ENCODE results near the gene NCBP3. TPM values are rescaled to one million over a fixed set of nuclear protein-coding genes. Genes with fewer than 3 reads are reported as not detected.

Gene NCBP3
- total and polyA plus RNA-seq, 2 donors from 2014 or later = 14.5 to 41.5 TPM

DNA sequence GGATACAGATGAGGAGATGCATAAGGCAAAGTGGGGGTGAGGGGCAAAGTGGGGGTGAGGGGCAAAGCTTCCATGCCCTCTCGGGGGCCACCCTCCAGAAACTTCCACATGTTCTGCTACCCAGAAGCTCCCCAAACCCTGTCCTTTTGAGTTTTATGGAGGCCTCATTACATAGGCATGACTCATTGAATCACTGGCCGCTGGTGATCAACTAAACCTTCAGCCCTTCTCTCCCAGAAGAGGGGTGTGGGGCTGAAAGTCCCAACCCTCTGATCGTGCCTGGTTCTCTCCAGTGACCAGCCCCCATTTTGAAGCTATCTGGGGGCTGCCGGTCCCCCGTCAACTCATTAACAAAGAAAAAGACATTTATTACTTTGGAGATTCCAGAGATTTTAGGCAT lies 72.5 kb downstream of the NCBP3 start:
- FAIRE-seq (no peak), DNase-seq (peak in 1 of 5 donors; percentile 7)
- no peak for TF ChIP-seq CTCF (IDR thresholded peaks at IDR 0.05; ENCODE audit: borderline replicate concordance, extremely low read depth, insufficient read depth)
- H3K27ac ChIP-seq (ENCODE audit: low read depth in 2 of 2, low read length in 2 of 2) = no peak overlapping the region
- intact Hi-C loops (cut with DNase I) = no loop called here
- no peak overlapping the region for H3K9ac ChIP-seq (ENCODE audit: low read length in 3 of 3)
- H3K36me3 ChIP-seq (ENCODE audit: control insufficient read depth in 2 of 3, insufficient read depth in 3 of 3, low read length in 3 of 3) = no peaks in the 10 kb centered on the region
- no peaks in the 10 kb centered on the region for H3K4me1 ChIP-seq (ENCODE audit: control insufficient read depth in 2 of 3, insufficient read depth in 2 of 3, low read depth in 1 of 3, low read length in 3 of 3)
- H3K9me3 ChIP-seq (ENCODE audit: control insufficient read depth in 2 of 3, insufficient read depth in 1 of 3, low read length in 3 of 3) = no peaks in the 10 kb centered on the region
- no peaks in the 10 kb centered on the region for H3K27me3 ChIP-seq (ENCODE audit: control insufficient read depth, insufficient read depth, low read length)
- no peak overlapping the region for H3K4me3 ChIP-seq (ENCODE audit: low read length in 3 of 3)

DNA sequence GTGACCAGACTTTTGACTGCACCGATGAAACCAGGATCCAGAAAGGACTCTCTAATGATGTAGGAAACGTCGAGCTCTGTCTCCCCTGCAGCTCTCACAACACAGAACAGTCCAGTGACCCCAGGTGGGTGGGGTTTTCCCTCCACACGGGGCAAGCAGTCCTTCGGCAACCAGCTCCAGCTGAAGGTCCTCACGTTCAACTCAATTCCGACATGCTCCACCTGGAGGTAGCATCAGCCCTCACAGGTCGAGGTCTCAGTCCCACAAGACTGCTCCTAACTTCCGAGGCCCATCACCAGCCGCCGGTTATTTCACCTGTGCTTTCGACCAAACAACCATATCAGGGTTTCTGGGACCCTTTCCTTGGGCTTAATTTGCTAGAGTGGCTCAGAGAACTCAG lies 73.3 kb downstream of the NCBP3 start:
- no peak for TF ChIP-seq CTCF (IDR thresholded peaks at IDR 0.05; ENCODE audit: borderline replicate concordance, extremely low read depth, insufficient read depth)
- DNase-seq = peak in 1 of 5 donors; percentile 40
- Histone ChIP-seq H3K9me3 (ENCODE audit: control insufficient read depth in 2 of 3, insufficient read depth in 1 of 3, low read length in 3 of 3) (no peaks in the 10 kb centered on the region), H3K4me3 (ENCODE audit: low read length in 3 of 3) (no peak overlapping the region), H3K9ac (ENCODE audit: low read length in 3 of 3) (no peak overlapping the region), H3K4me1 (ENCODE audit: control insufficient read depth in 2 of 3, insufficient read depth in 2 of 3, low read depth in 1 of 3, low read length in 3 of 3) (no peaks in the 10 kb centered on the region), H3K36me3 (ENCODE audit: control insufficient read depth in 2 of 3, insufficient read depth in 3 of 3, low read length in 3 of 3) (no peaks in the 10 kb centered on the region), H3K27me3 (ENCODE audit: control insufficient read depth, insufficient read depth, low read length) (no peaks in the 10 kb centered on the region), H3K27ac (ENCODE audit: low read depth in 2 of 2, low read length in 2 of 2) (no peak overlapping the region)
- no peak for FAIRE-seq
- intact Hi-C loops (cut with DNase I) = no loop called here

GRCh38 chr17:3771140-3771539 lies 74.9 kb downstream of the NCBP3 start:
- no peak for TF ChIP-seq CTCF (IDR thresholded peaks at IDR 0.05; ENCODE audit: borderline replicate concordance, extremely low read depth, insufficient read depth)
- peak in 1 of 5 donors; percentile 45 for DNase-seq
- Histone ChIP-seq H3K4me1 (ENCODE audit: control insufficient read depth in 2 of 3, insufficient read depth in 2 of 3, low read depth in 1 of 3, low read length in 3 of 3) (no peaks in the 10 kb centered on the region), H3K36me3 (ENCODE audit: control insufficient read depth in 2 of 3, insufficient read depth in 3 of 3, low read length in 3 of 3) (no peaks in the 10 kb centered on the region), H3K4me3 (ENCODE audit: low read length in 3 of 3) (no peak overlapping the region), H3K27ac (ENCODE audit: low read depth in 2 of 2, low read length in 2 of 2) (no peak overlapping the region), H3K9ac (ENCODE audit: low read length in 3 of 3) (no peak overlapping the region), H3K9me3 (ENCODE audit: control insufficient read depth in 2 of 3, insufficient read depth in 1 of 3, low read length in 3 of 3) (no peaks in the 10 kb centered on the region), H3K27me3 (ENCODE audit: control insufficient read depth, insufficient read depth, low read length) (no peaks in the 10 kb centered on the region)
- FAIRE-seq = no peak
- intact Hi-C loops (cut with DNase I) = no loop called here

DNA sequence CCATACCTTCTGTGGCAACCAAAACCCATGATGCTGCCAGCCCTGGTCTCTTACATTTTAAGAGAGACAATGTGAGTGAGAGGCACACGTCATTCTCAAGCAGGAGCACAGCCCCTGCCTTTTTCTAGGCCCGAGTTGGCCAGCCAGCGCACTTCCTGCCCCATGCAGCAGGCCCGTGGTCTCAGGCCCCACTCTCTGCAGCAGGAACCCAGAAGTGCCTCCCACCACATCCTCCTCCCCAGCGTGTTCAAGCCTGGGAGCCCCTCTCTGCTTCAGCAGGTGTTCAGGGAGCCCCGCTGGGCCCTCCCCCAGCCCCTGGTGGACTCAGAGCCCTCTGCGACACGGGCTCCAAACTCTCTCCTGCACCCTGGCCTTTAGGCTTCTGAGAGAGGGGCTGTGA lies 75.6 kb downstream of the NCBP3 start:
- Histone ChIP-seq H3K27ac (ENCODE audit: low read depth in 2 of 2, low read length in 2 of 2) (no peak overlapping the region), H3K36me3 (ENCODE audit: control insufficient read depth in 2 of 3, insufficient read depth in 3 of 3, low read length in 3 of 3) (no peaks in the 10 kb centered on the region), H3K9ac (ENCODE audit: low read length in 3 of 3) (no peak overlapping the region), H3K9me3 (ENCODE audit: control insufficient read depth in 2 of 3, insufficient read depth in 1 of 3, low read length in 3 of 3) (no peaks in the 10 kb centered on the region), H3K27me3 (ENCODE audit: control insufficient read depth, insufficient read depth, low read length) (no peaks in the 10 kb centered on the region), H3K4me3 (ENCODE audit: low read length in 3 of 3) (no peak overlapping the region), H3K4me1 (ENCODE audit: control insufficient read depth in 2 of 3, insufficient read depth in 2 of 3, low read depth in 1 of 3, low read length in 3 of 3) (no peaks in the 10 kb centered on the region)
- intact Hi-C loops (cut with DNase I) = no loop called here
- peak in 1 of 5 donors; percentile 73 for DNase-seq
- no peak for FAIRE-seq
- no peak for TF ChIP-seq CTCF (IDR thresholded peaks at IDR 0.05; ENCODE audit: borderline replicate concordance, extremely low read depth, insufficient read depth)
